Esophagus squamous epithelium (tissue), 5 donors: ENCODE data around the gene PTPRG. TPM values are rescaled to one million over a fixed set of nuclear protein-coding genes. Genes with fewer than 3 reads are reported as not detected.

Experiments used
- DNase-seq: peaks from one replicate; lab custom pipeline; 2025; lab: John Stamatoyannopoulos, UW
- H3K27ac ChIP-seq, 4 donors: fragments of 200-600 bp; sonication (generic); one replicate each; pipeline ENCODE4 v1.5.1; 2016 to 2019; ENCODE audit warnings: mild to moderate bottlenecking in 1 of 4
- H3K27me3 ChIP-seq, 4 donors: fragments of 200-600 bp; sonication (generic); 1 replicate in 3 of 4; 2 replicates in 1 of 4; pipeline versions ENCODE4 v1.5.1 to v1.6.0; 2017 to 2021; ENCODE audit warnings: antibody characterized with exemption in 1 of 4
- H3K36me3 ChIP-seq, 3 donors: fragments of 200-600 bp; sonication (generic); one replicate each; pipeline ENCODE4 v1.5.1; 2016 to 2019
- H3K4me1 ChIP-seq, 3 donors: fragments of 200-600 bp; sonication (generic); one replicate each; pipeline ENCODE4 v1.5.1; 2017 to 2019
- H3K4me3 ChIP-seq, 4 donors: fragments of 200-600 bp; sonication (generic); 1 replicate in 3 of 4; 2 replicates in 1 of 4; pipeline ENCODE4 v1.5.1; 2016 to 2019; ENCODE audit warnings: mild to moderate bottlenecking in 2 of 4, moderate library complexity in 1 of 4
- H3K9me3 ChIP-seq, 3 donors: fragments of 200-600 bp; sonication (generic); one replicate each; pipeline ENCODE4 v1.5.1; 2016 to 2019
- POLR2A ChIP-seq, 4 donors: fragments of 450-650 bp; IDR thresholded peaks; one replicate each; pipeline ENCODE4 v1.6.1; 2017; ENCODE audit warnings: antibody characterized with exemption in 4 of 4, mild to moderate bottlenecking in 4 of 4, moderate library complexity in 3 of 4
- WGBS, 2 donors: methylation state at CpG; one replicate each; pipeline ENCODE4 v1.1.5; 2018; 5-methylcytosine and 5-hydroxymethylcytosine counted together
- intact Hi-C: fragments of 100-400 bp; cut with DNase I; formaldehyde crosslinking; loops from one replicate; pipeline ENCODE4 v1.15.0; 2022
- total RNA-seq, 4 donors: library from RNA; depleted of rRNA; stranded (reverse); fragments of >200 nt; gene quantifications; one replicate each; pipeline ENCODE4 v1.1.0, GENCODE V29; 2016
- TF ChIP-seq, protein P1 (sequence below), 6 experiments: fragments of 450-650 bp in 4 of 6; fragments of 200-600 bp in 2 of 6; sonication (generic) in 2 of 6; IDR thresholded peaks; one replicate each; pipeline ENCODE4 v1.5.1; 2016 to 2019; ENCODE audit warnings: antibody characterized with exemption in 6 of 6, mild to moderate bottlenecking in 4 of 6, moderate library complexity in 4 of 6
- donor health status: DM: yes; HTN: yes; CAD: no.

PTPRG gene
- total RNA-seq, 4 donors from 2014 or later = 3.7 to 42.2 (median 15.2) TPM

DNA sequence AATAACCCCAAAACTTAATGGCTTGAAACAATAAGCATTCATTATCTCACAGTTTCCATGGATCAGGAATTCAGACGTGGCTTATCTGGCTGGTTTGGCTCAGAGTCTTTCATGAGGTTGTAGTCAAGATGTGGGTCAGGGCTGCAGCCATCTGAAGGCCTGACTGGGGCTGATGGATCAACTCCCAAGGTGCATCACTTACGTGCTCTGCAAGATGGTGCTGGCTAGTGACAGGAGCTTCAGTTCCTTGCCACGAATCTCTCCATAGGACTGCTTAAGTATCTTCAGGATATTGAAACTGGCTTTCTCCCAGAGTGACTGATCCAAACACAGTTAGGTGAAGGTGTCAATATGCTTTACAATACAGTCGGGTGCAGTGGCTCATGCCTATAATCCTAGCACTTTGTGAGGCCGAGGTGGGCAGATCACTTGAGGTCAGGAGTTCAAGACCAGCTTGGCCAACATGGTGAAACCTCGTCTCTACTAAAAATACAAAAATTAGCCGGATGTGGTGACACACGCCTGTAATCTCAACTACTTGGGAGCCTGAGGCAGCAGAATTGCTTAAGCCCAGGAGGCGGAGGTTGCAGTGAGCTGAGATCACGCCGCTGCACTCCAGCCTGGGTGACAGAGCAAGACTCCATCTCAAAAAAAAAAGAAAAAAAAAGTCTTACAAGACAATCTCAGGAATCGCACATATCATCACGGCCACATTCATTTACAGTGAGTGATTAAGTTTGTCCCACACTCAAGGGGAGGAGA is 28.5 kb upstream of the PTPRG start:
- Histone ChIP-seq H3K27me3 (no peaks in the 10 kb centered on the region), H3K4me3 (no peak overlapping the region), H3K4me1 (no peaks in the 10 kb centered on the region), H3K9me3 (no peaks in the 10 kb centered on the region), H3K27ac (no peak overlapping the region), H3K36me3 (no peaks in the 10 kb centered on the region)
- 83 to 86% methylated on average over 12 to 13 of the region's 13 CpGs for WGBS, 2 donors
- intact Hi-C loops = no loop called here
- TF ChIP-seq, protein P1, sequence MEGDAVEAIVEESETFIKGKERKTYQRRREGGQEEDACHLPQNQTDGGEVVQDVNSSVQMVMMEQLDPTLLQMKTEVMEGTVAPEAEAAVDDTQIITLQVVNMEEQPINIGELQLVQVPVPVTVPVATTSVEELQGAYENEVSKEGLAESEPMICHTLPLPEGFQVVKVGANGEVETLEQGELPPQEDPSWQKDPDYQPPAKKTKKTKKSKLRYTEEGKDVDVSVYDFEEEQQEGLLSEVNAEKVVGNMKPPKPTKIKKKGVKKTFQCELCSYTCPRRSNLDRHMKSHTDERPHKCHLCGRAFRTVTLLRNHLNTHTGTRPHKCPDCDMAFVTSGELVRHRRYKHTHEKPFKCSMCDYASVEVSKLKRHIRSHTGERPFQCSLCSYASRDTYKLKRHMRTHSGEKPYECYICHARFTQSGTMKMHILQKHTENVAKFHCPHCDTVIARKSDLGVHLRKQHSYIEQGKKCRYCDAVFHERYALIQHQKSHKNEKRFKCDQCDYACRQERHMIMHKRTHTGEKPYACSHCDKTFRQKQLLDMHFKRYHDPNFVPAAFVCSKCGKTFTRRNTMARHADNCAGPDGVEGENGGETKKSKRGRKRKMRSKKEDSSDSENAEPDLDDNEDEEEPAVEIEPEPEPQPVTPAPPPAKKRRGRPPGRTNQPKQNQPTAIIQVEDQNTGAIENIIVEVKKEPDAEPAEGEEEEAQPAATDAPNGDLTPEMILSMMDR (IDR thresholded peaks at IDR 0.05) = no peak
- no peak for TF ChIP-seq POLR2A (IDR thresholded peaks at IDR 0.05)
- DNase-seq = no peak

DNA sequence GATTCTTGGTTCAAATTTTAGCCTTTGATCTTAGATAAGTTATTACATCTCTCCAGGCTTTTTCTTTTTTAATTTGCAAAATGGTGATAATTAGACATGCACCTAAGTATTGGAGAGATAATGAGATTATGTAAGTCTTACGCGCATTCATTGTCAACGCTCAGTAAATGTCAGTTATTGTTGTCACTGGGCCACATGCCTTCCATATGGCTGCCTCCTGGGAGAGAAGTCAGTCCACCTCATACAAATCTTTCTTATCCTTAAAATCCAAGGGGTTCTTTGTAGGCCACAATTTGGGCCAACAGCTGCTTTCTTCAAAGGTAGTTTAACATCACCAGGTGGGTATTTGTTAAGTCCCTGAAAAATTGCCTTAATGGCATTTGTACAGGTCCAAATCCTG is 25.5 kb upstream of the PTPRG start:
- no peak for DNase-seq
- intact Hi-C loops = no loop called here
- WGBS, 2 donors = 77 to 98% methylated on average over 3 of the region's 3 CpGs
- no peaks in the 10 kb centered on the region for H3K36me3 ChIP-seq
- no peak overlapping the region for H3K4me3 ChIP-seq
- H3K4me1 ChIP-seq = no peaks in the 10 kb centered on the region
- no peaks in the 10 kb centered on the region for H3K9me3 ChIP-seq
- no peak overlapping the region for H3K27ac ChIP-seq
- peaks cover 0 to 8% (median 0%) of the 10 kb centered on the region in 4 donors for H3K27me3 ChIP-seq
- TF ChIP-seq POLR2A (IDR thresholded peaks at IDR 0.05) = no peak
- TF ChIP-seq, protein P1 (IDR thresholded peaks at IDR 0.05) = no peak

DNA sequence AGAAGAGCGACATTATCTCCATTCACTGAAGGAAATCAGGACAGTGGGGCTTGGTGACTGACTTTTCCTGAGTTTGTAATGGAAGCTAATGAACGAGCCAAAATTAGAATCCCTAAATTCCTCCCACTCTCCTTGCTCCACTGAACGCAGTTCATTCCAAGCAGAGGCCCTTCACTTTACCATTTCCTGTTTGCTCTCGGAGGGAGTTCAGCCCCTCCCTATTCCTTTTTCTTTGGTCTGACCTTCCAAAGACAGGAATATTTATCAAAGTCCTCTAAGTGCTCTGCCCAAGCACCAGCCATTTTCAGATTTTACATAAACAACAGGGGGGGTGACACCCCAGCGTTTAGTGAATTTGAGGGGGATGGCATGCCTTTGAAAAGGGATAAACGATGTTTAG is 24.0 kb upstream of the PTPRG start:
- Histone ChIP-seq H3K4me3 (no peak overlapping the region), H3K9me3 (no peaks in the 10 kb centered on the region), H3K36me3 (no peaks in the 10 kb centered on the region), H3K4me1 (no peaks in the 10 kb centered on the region), H3K27ac (no peak overlapping the region), H3K27me3 (peaks cover 0 to 8% (median 0%) of the 10 kb centered on the region in 4 donors)
- 28 to 46% methylated on average over 6 of the region's 6 CpGs for WGBS, 2 donors
- TF ChIP-seq, protein P1 (IDR thresholded peaks at IDR 0.05) = no peak
- no peak for TF ChIP-seq POLR2A (IDR thresholded peaks at IDR 0.05)
- intact Hi-C loops = no loop called here
- no peak for DNase-seq

DNA sequence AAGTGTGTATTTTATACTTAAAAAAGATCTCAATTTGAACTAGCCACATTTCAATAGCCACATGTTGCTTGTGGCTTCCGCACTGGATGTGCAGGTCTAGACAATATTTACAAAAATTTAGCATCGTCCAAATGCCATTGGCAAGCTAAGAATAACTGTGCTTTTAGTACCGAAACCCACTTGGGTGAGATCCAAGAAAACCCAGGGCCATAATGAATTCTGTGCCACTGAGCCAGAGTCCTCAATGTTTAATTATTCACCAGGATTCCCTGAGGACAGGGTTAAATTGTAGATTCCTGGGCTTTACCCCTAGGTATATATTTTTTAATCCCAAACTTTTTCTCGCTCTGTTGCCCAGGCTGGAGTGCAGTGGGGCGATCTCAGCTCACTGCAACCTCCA is 22.9 kb upstream of the PTPRG start:
- H3K4me3 ChIP-seq = no peak overlapping the region
- H3K9me3 ChIP-seq = no peaks in the 10 kb centered on the region
- no peak overlapping the region for H3K27ac ChIP-seq
- 82 to 84% methylated on average over 5 of the region's 5 CpGs for WGBS, 2 donors
- DNase-seq = no peak
- intact Hi-C loops = no loop called here
- no peaks in the 10 kb centered on the region for H3K4me1 ChIP-seq
- H3K36me3 ChIP-seq = no peaks in the 10 kb centered on the region
- H3K27me3 ChIP-seq = peaks cover 0 to 8% (median 0%) of the 10 kb centered on the region in 4 donors
- TF ChIP-seq, protein P1 (IDR thresholded peaks at IDR 0.05) = no peak
- TF ChIP-seq POLR2A (IDR thresholded peaks at IDR 0.05) = no peak

DNA sequence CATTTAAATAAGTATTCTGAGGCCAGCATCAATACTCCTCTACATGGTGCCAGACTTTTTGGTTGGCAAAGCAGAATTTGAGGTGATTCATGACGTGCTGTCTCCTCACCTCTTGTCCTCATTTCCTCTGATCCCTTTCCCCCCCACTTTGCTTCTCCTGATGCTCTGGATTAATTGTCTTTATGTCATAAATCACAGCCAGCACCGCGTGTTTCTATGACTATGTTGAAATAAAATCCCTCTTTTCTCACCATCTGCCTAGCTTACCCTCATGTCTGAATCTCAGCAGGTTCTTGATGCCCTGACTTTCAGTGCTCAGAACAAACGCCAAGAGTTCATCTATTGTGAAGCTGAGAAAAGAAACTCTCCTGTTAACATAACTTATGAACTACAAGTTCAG is 19.7 kb upstream of the PTPRG start:
- no peak for DNase-seq
- peaks cover 0 to 11% (median 0%) of the 10 kb centered on the region in 4 donors for H3K27me3 ChIP-seq
- TF ChIP-seq, protein P1 (IDR thresholded peaks at IDR 0.05) = no peak
- no peak for TF ChIP-seq POLR2A (IDR thresholded peaks at IDR 0.05)
- no peaks in the 10 kb centered on the region for H3K4me1 ChIP-seq
- intact Hi-C loops = no loop called here
- H3K4me3 ChIP-seq = no peak overlapping the region
- no peaks in the 10 kb centered on the region for H3K36me3 ChIP-seq
- WGBS, 2 donors = 31 to 37% methylated on average over 4 of the region's 4 CpGs
- no peak overlapping the region for H3K27ac ChIP-seq
- H3K9me3 ChIP-seq = no peaks in the 10 kb centered on the region
